ENCODE data around the gene F2. TPM values are rescaled to one million over a fixed set of nuclear protein-coding genes. Genes with fewer than 3 reads are reported as not detected.

F2 gene
- total and polyA plus RNA-seq, 2 donors (not counting 1 experiment from before 2014, with no cell fraction given) = not detected

GRCh38 chr11:46722566-46723358 is 3.7 kb downstream of the F2 start:
- Histone ChIP-seq H3K9ac (ENCODE audit: insufficient read depth, low read length) (no peak overlapping the region), H3K36me3 (ENCODE audit: control insufficient read depth, insufficient read depth, low read length) (no peaks in the 10 kb centered on the region), H3K27ac (ENCODE audit: insufficient read depth, low read length) (no peak overlapping the region), H2AFZ (ENCODE audit: low read length) (no peak overlapping the region), H3K4me2 (ENCODE audit: extremely low read depth, insufficient read depth, low read length) (no peak overlapping the region), H3K4me3 (replicated peaks in 1 of 4; ENCODE audit: control extremely low read depth in 1 of 4, insufficient read depth in 1 of 4, low read depth in 3 of 4, low read length in 4 of 4) (no peak overlapping the region), H4K20me1 (ENCODE audit: control insufficient read depth, extremely low read depth, insufficient read depth, low read length) (no peaks in the 10 kb centered on the region), H3K9me3 (ENCODE audit: control insufficient read depth, insufficient read depth, low read depth, low read length) (no peaks in the 10 kb centered on the region), H3K79me2 (ENCODE audit: control insufficient read depth, insufficient read depth, low read length) (no peaks in the 10 kb centered on the region), H3K27me3 (ENCODE audit: control insufficient read depth, insufficient read depth, low read length) (no peaks in the 10 kb centered on the region), H3K4me1 (ENCODE audit: control insufficient read depth, extremely low read depth, insufficient read depth, low read length) (no peaks in the 10 kb centered on the region)
- TF ChIP-seq CTCF (conservative IDR thresholded peaks at IDR 0.05 in 1 of 2, IDR thresholded peaks at IDR 0.05 in 1 of 2; ENCODE audit: low read depth in 1 of 2, low read length in 2 of 2) (no peak), EZH2 (IDR thresholded peaks at IDR 0.05; ENCODE audit: low read length, missing control alignments) (no peak)
- no peak for DNase-seq (ENCODE audit: low read depth in 2 of 2)

GRCh38 chr11:46723359-46723680 is 4.3 kb downstream of the F2 start:
- no peak for DNase-seq (ENCODE audit: low read depth in 2 of 2)

GRCh38 chr11:46724088-46724487 is 5.1 kb downstream of the F2 start:
- Histone ChIP-seq H3K4me1 (ENCODE audit: control insufficient read depth, extremely low read depth, insufficient read depth, low read length) (no peaks in the 10 kb centered on the region), H3K27me3 (ENCODE audit: control insufficient read depth, insufficient read depth, low read length) (no peaks in the 10 kb centered on the region), H3K36me3 (ENCODE audit: control insufficient read depth, insufficient read depth, low read length) (no peaks in the 10 kb centered on the region), H3K9ac (ENCODE audit: insufficient read depth, low read length) (no peak overlapping the region), H3K79me2 (ENCODE audit: control insufficient read depth, insufficient read depth, low read length) (no peaks in the 10 kb centered on the region), H3K4me3 (replicated peaks in 1 of 4; ENCODE audit: control extremely low read depth in 1 of 4, insufficient read depth in 1 of 4, low read depth in 3 of 4, low read length in 4 of 4) (no peak overlapping the region), H3K9me3 (ENCODE audit: control insufficient read depth, insufficient read depth, low read depth, low read length) (no peaks in the 10 kb centered on the region), H3K4me2 (ENCODE audit: extremely low read depth, insufficient read depth, low read length) (no peak overlapping the region), H4K20me1 (ENCODE audit: control insufficient read depth, extremely low read depth, insufficient read depth, low read length) (no peaks in the 10 kb centered on the region), H2AFZ (ENCODE audit: low read length) (no peak overlapping the region), H3K27ac (ENCODE audit: insufficient read depth, low read length) (no peak overlapping the region)
- peak in 1 of 2 donors; percentile 17 for DNase-seq (ENCODE audit: low read depth in 2 of 2)
- TF ChIP-seq CTCF (conservative IDR thresholded peaks at IDR 0.05 in 1 of 2, IDR thresholded peaks at IDR 0.05 in 1 of 2; ENCODE audit: low read depth in 1 of 2, low read length in 2 of 2) (no peak), EZH2 (IDR thresholded peaks at IDR 0.05; ENCODE audit: low read length, missing control alignments) (no peak)

More at GRCh38 chr11:46723359-46723680, 4.3 kb downstream of the F2 start:
- Histone ChIP-seq H3K9me3 (ENCODE audit: control insufficient read depth, insufficient read depth, low read depth, low read length) (no peaks in the 10 kb centered on the region), H3K27ac (ENCODE audit: insufficient read depth, low read length) (no peak overlapping the region), H3K36me3 (ENCODE audit: control insufficient read depth, insufficient read depth, low read length) (no peaks in the 10 kb centered on the region), H3K4me1 (ENCODE audit: control insufficient read depth, extremely low read depth, insufficient read depth, low read length) (no peaks in the 10 kb centered on the region), H2AFZ (ENCODE audit: low read length) (no peak overlapping the region), H3K79me2 (ENCODE audit: control insufficient read depth, insufficient read depth, low read length) (no peaks in the 10 kb centered on the region), H3K4me3 (replicated peaks in 1 of 4; ENCODE audit: control extremely low read depth in 1 of 4, insufficient read depth in 1 of 4, low read depth in 3 of 4, low read length in 4 of 4) (no peak overlapping the region), H4K20me1 (ENCODE audit: control insufficient read depth, extremely low read depth, insufficient read depth, low read length) (no peaks in the 10 kb centered on the region), H3K4me2 (ENCODE audit: extremely low read depth, insufficient read depth, low read length) (no peak overlapping the region), H3K27me3 (ENCODE audit: control insufficient read depth, insufficient read depth, low read length) (no peaks in the 10 kb centered on the region), H3K9ac (ENCODE audit: insufficient read depth, low read length) (no peak overlapping the region)
- TF ChIP-seq CTCF (conservative IDR thresholded peaks at IDR 0.05 in 1 of 2, IDR thresholded peaks at IDR 0.05 in 1 of 2; ENCODE audit: low read depth in 1 of 2, low read length in 2 of 2) (no peak), EZH2 (IDR thresholded peaks at IDR 0.05; ENCODE audit: low read length, missing control alignments) (no peak)

Data from fibroblast of lung (primary cell).